ENCODE results near the gene ERLIN1. TPM values are rescaled to one million over a fixed set of nuclear protein-coding genes. Genes with fewer than 3 reads are reported as not detected.

ERLIN1 gene
- total and polyA plus RNA-seq, 5 experiments from 2014 or later: 5.4 to 13.0 (median 8.3) TPM

GRCh38 chr10:100186253-100187212 lies 704 bp upstream of the ERLIN1 start:
- Mint-ChIP-seq H3K27ac (peak overlapping the region; percentile 92 to 99 (median 96)), H3K36me3 (peaks cover 0 to 45% (median 6%) of the 10 kb centered on the region in 3 donors), H3K27me3 (no peaks in the 10 kb centered on the region), H3K9me3 (no peaks in the 10 kb centered on the region), H3K4me1 (peaks cover 21 to 67% (median 64%) of the 10 kb centered on the region in 4 donors), H3K4me3 (peak overlapping the region; percentile 92 to 100 (median 98))
- DNase-seq (peak in 1 of 10 donors; percentile 6), ATAC-seq (peak; percentile 73)
- POLR2A ChIA-PET: interaction anchor here (1.3 kb wide), 1 partner anchor 39 kb away, joined by 3 read pairs; no protein-coding TSS in a partner anchor

- POLR2A ChIA-PET: no interaction called here
- DNase-seq: no peak
- Mint-ChIP-seq H3K9me3 (no peaks in the 10 kb centered on the region), H3K27me3 (no peaks in the 10 kb centered on the region), H3K4me1 (peaks cover 27 to 71% (median 66%) of the 10 kb centered on the region in 4 donors), H3K4me3 (peak overlapping the region; percentile 92 to 100 (median 98)), H3K36me3 (peaks cover 0 to 38% (median 0%) of the 10 kb centered on the region in 3 donors), H3K27ac (peak overlapping the region; percentile 79 to 99 (median 94))
- no peak for ATAC-seq
Measured at GRCh38 chr10:100184840-100185239, 989 bp downstream of the ERLIN1 start.

- DNase-seq (no peak), ATAC-seq (no peak)
- Mint-ChIP-seq H3K27ac (peak overlapping the region in 9 of 10 donors; percentile 9 to 99 (median 93)), H3K4me1 (peaks cover 27 to 72% (median 66%) of the 10 kb centered on the region in 4 donors), H3K9me3 (no peaks in the 10 kb centered on the region), H3K27me3 (no peaks in the 10 kb centered on the region), H3K36me3 (peaks cover 0 to 40% (median 0%) of the 10 kb centered on the region in 3 donors), H3K4me3 (peak overlapping the region; percentile 92 to 100 (median 98))
- POLR2A ChIA-PET: no interaction called here
Measured at GRCh38 chr10:100184426-100184825, 1.4 kb downstream of the ERLIN1 start.

- H3K4me1 Mint-ChIP-seq: peaks cover 27 to 69% (median 62%) of the 10 kb centered on the region in 4 donors
- no peak overlapping the region for H3K4me3 Mint-ChIP-seq
- H3K9me3 Mint-ChIP-seq: no peaks in the 10 kb centered on the region
- no peak for ATAC-seq
- H3K27me3 Mint-ChIP-seq: no peaks in the 10 kb centered on the region
- peak overlapping the region in 5 of 10 donors; percentile 4 to 95 (median 38) for H3K27ac Mint-ChIP-seq
- DNase-seq: no peak
- POLR2A ChIA-PET: interaction anchor here (0.6 kb wide), 1 partner anchor 12 kb away, joined by 4 read pairs; no protein-coding TSS in a partner anchor
- H3K36me3 Mint-ChIP-seq: peaks cover 4 to 40% (median 5%) of the 10 kb centered on the region in 3 donors
Measured at GRCh38 chr10:100183481-100183880, 2.3 kb downstream of the ERLIN1 start.

GRCh38 chr10:100182908-100183307 lies 2.9 kb downstream of the ERLIN1 start:
- Mint-ChIP-seq H3K27ac (peak overlapping the region in 1 of 10 donors; percentile 95), H3K27me3 (no peaks in the 10 kb centered on the region), H3K4me3 (no peak overlapping the region), H3K9me3 (no peaks in the 10 kb centered on the region), H3K4me1 (peaks cover 26 to 65% (median 58%) of the 10 kb centered on the region in 4 donors), H3K36me3 (peaks cover 7 to 44% (median 7%) of the 10 kb centered on the region in 3 donors)
- POLR2A ChIA-PET: interaction anchor here (0.6 kb wide), 1 partner anchor 13 kb away, joined by 4 read pairs; no protein-coding TSS in a partner anchor
- no peak for ATAC-seq
- DNase-seq: no peak

- peaks cover 24 to 59% (median 53%) of the 10 kb centered on the region in 4 donors for H3K4me1 Mint-ChIP-seq
- H3K36me3 Mint-ChIP-seq: peaks cover 7 to 50% (median 7%) of the 10 kb centered on the region in 3 donors
- peak overlapping the region in 3 of 10 donors; percentile 16 to 55 (median 28) for H3K27ac Mint-ChIP-seq
- POLR2A ChIA-PET: interaction anchor here (0.5 kb wide), 1 partner anchor 208 kb away, joined by 4 read pairs; no protein-coding TSS in a partner anchor
- ATAC-seq (no peak), DNase-seq (no peak)
- H3K9me3 Mint-ChIP-seq: no peaks in the 10 kb centered on the region
- H3K4me3 Mint-ChIP-seq: peak overlapping the region in 1 of 10 donors; percentile 22
- H3K27me3 Mint-ChIP-seq: no peaks in the 10 kb centered on the region
Measured at GRCh38 chr10:100182281-100182680, 3.5 kb downstream of the ERLIN1 start.

GRCh38 chr10:100175875-100176274 lies 10.0 kb downstream of the ERLIN1 start:
- ATAC-seq (no peak), DNase-seq (no peak)
- no peak overlapping the region for H3K27ac Mint-ChIP-seq
- POLR2A ChIA-PET: interaction anchor here (0.5 kb wide), 1 partner anchor 10 kb away, joined by 3 read pairs; no protein-coding TSS in a partner anchor
- no peaks in the 10 kb centered on the region for H3K27me3 Mint-ChIP-seq
- H3K4me3 Mint-ChIP-seq: no peak overlapping the region
- peaks cover 0 to 7% (median 0%) of the 10 kb centered on the region in 9 donors for H3K9me3 Mint-ChIP-seq
- peaks cover 22 to 91% (median 42%) of the 10 kb centered on the region in 3 donors for H3K36me3 Mint-ChIP-seq
- peaks cover 10 to 24% (median 16%) of the 10 kb centered on the region in 4 donors for H3K4me1 Mint-ChIP-seq

GRCh38 chr10:100174699-100175677 lies 10.8 kb downstream of the ERLIN1 start:
- H3K36me3 Mint-ChIP-seq: peaks cover 28 to 89% (median 42%) of the 10 kb centered on the region in 3 donors
- POLR2A ChIA-PET: interaction anchor here (0.5 kb wide), 1 partner anchor 10 kb away, joined by 3 read pairs; no protein-coding TSS in a partner anchor
- DNase-seq: no peak
- no peak for ATAC-seq
- H3K9me3 Mint-ChIP-seq: peaks cover 0 to 7% (median 0%) of the 10 kb centered on the region in 9 donors
- H3K27me3 Mint-ChIP-seq: no peaks in the 10 kb centered on the region
- peaks cover 8 to 24% (median 11%) of the 10 kb centered on the region in 4 donors for H3K4me1 Mint-ChIP-seq
- peak overlapping the region in 2 of 10 donors; percentile 51 to 66 for H3K27ac Mint-ChIP-seq
- H3K4me3 Mint-ChIP-seq: no peak overlapping the region

GRCh38 chr10:100173035-100173434 lies 12.8 kb downstream of the ERLIN1 start:
- no peak for DNase-seq
- Mint-ChIP-seq H3K27me3 (no peaks in the 10 kb centered on the region), H3K27ac (no peak overlapping the region), H3K36me3 (peaks cover 21 to 86% (median 36%) of the 10 kb centered on the region in 3 donors), H3K4me1 (peaks cover 11 to 31% (median 15%) of the 10 kb centered on the region in 4 donors), H3K4me3 (no peak overlapping the region), H3K9me3 (peaks cover 0 to 7% (median 0%) of the 10 kb centered on the region in 9 donors)
- POLR2A ChIA-PET: no interaction called here
- ATAC-seq: no peak

- DNase-seq (no peak), ATAC-seq (no peak)
- peaks cover 0 to 7% (median 0%) of the 10 kb centered on the region in 9 donors for H3K9me3 Mint-ChIP-seq
- POLR2A ChIA-PET: no interaction called here
- peaks cover 21 to 85% (median 36%) of the 10 kb centered on the region in 3 donors for H3K36me3 Mint-ChIP-seq
- H3K4me3 Mint-ChIP-seq: no peak overlapping the region
- H3K27me3 Mint-ChIP-seq: no peaks in the 10 kb centered on the region
- peaks cover 13 to 37% (median 20%) of the 10 kb centered on the region in 4 donors for H3K4me1 Mint-ChIP-seq
- H3K27ac Mint-ChIP-seq: no peak overlapping the region
Measured at GRCh38 chr10:100172349-100172748, 13.5 kb downstream of the ERLIN1 start.

GRCh38 chr10:100168313-100168643 lies 17.6 kb downstream of the ERLIN1 start:
- POLR2A ChIA-PET: no interaction called here

More at GRCh38 chr10:100168313-100168643, 17.6 kb downstream of the ERLIN1 start:
- ATAC-seq (no peak), DNase-seq (no peak)
- peak overlapping the region in 8 of 10 donors; percentile 43 to 73 (median 56) for H3K4me3 Mint-ChIP-seq
- peaks cover 10 to 29% (median 20%) of the 10 kb centered on the region in 4 donors for H3K4me1 Mint-ChIP-seq
- peaks cover 0 to 7% (median 0%) of the 10 kb centered on the region in 9 donors for H3K9me3 Mint-ChIP-seq
- no peaks in the 10 kb centered on the region for H3K27me3 Mint-ChIP-seq
- H3K27ac Mint-ChIP-seq: peak overlapping the region in 9 of 10 donors; percentile 58 to 91 (median 75)
- H3K36me3 Mint-ChIP-seq: peaks cover 14 to 78% (median 26%) of the 10 kb centered on the region in 3 donors

Data from naive thymus-derived CD8-positive, alpha-beta T cell (primary cell).